GM19099 (cell line): ENCODE measurements around the gene FRMD8.

Experiments
- POLR2A ChIP-seq: IDR thresholded peaks from 3 replicates; pipeline ENCODE4 v1.6.1; 2011; ENCODE audit warnings: low read depth; ENCODE audit not compliant: insufficient read length; ENCODE audit errors: extremely low read depth

The FRMD8 gene

DNA sequence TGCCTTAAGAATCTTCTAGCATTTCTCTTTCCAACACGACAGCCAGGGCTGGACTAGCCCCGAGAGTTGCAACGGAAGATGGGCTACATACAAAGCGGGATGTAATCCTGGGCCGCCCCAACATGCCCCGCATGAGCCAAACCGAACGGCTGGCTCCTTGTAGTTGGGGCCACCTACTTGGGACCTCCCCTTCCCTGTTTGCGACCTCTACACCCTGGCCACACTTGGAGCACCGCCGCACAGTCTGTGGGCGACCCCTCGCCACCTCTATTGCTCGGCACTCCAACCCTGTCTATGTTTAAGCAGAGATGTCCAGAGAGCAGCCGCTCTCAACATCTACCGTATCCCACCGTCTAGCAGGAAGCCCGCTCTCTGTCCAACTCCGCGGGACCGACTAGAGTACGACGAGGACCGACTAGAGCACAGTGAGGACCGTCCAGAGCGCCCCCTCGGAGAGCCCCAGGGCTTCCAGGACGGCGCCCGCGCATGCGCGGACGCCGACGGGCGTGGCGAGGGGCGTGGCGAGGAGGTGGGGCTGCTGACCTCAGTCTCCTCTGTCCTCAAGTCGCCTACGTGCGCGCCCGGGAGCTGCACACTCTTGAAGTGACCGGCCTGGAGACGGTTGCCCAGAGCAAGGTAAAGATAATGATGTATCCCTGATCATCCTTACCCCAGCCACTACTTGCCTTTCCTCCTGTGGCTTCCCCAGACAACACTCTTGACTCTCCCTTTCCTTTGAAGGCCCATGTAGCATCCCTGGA, 68.4 kb downstream of the FRMD8 start:
- TF ChIP-seq POLR2A = peak; percentile 90

GRCh38 chr11:65456418-65456817, 70.0 kb downstream of the FRMD8 start:
- TF ChIP-seq POLR2A = no peak

DNA sequence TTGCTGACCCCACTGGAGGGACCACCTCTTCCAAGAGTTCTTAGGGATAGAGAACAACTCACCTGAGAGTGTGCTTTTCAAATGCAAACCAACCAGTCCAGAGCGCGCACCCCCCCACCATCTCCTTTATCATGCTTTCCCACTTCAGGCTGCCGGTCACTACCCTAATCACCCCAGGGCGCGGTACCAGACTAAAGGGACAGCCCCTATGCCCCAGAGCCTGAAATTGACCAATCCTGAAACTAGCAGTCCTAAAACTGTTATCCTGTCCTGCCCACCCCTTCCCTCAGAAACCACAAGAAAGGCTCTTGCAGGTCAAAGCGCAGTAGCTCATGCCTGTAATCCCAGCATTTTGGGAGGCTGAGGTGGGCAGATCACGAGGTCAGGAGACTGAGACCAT, 73.1 kb downstream of the FRMD8 start:
- no peak for TF ChIP-seq POLR2A
